Liver (tissue), 9 donors: ENCODE results near the gene NARF. TPM values are rescaled to one million over a fixed set of nuclear protein-coding genes. Genes with fewer than 3 reads are reported as not detected.

Experiments
- DNase-seq: peaks from one replicate; pipeline ENCODE4 v3.0.0-alpha.2; 2017; ENCODE audit warnings: low spot score
- H3K27ac ChIP-seq, 2 donors: one replicate each; pipeline ENCODE4 v1.7.0; 2013; ENCODE audit warnings: inconsistent platforms in 2 of 2, low read length in 2 of 2, control low read depth in 1 of 2, low read depth in 1 of 2, mild to moderate bottlenecking in 1 of 2
- H3K27me3 ChIP-seq, 4 donors: one replicate each; pipeline versions ENCODE4 v1.6.1 to v1.7.0; 2013; ENCODE audit warnings: low read length in 3 of 4, inconsistent platforms in 1 of 4, mild to moderate bottlenecking in 1 of 4, moderate library complexity in 1 of 4; ENCODE audit not compliant: control insufficient read depth in 4 of 4, insufficient read depth in 4 of 4
- H3K36me3 ChIP-seq, 4 donors: one replicate each; pipeline versions ENCODE4 v1.6.1 to v1.7.0; 2013; ENCODE audit warnings: low read length in 3 of 4, mild to moderate bottlenecking in 3 of 4, low read depth in 1 of 4, moderate library complexity in 1 of 4; ENCODE audit not compliant: control insufficient read depth in 4 of 4, insufficient read depth in 3 of 4
- H3K4me1 ChIP-seq, 4 donors: one replicate each; pipeline versions ENCODE4 v1.6.1 to v1.7.0; 2013; ENCODE audit warnings: low read length in 3 of 4, mild to moderate bottlenecking in 3 of 4, moderate library complexity in 1 of 4; ENCODE audit not compliant: control insufficient read depth in 4 of 4, insufficient read depth in 4 of 4
- H3K4me3 ChIP-seq, 3 donors: one replicate each; pipeline versions ENCODE4 v1.6.1 to v1.7.0; 2013; ENCODE audit warnings: low read length in 3 of 3, control low read depth in 1 of 3, low read depth in 1 of 3, mild to moderate bottlenecking in 1 of 3
- H3K9ac ChIP-seq, 2 donors: one replicate each; pipeline ENCODE4 v1.7.0; 2013; ENCODE audit warnings: low read length in 2 of 2, mild to moderate bottlenecking in 2 of 2, moderate library complexity in 2 of 2, control low read depth in 1 of 2, low read depth in 1 of 2
- H3K9me3 ChIP-seq, 4 donors: one replicate each; pipeline versions ENCODE4 v1.6.1 to v1.7.0; 2013; ENCODE audit warnings: low read length in 3 of 4; ENCODE audit not compliant: control insufficient read depth in 4 of 4
- ATF3 ChIP-seq: IDR thresholded peaks from 2 replicates; pipeline ENCODE4 v1.6.1; 2016; ENCODE audit warnings: antibody characterized with exemption
- EGR1 ChIP-seq, 2 donors: IDR thresholded peaks; 2 replicates each; pipeline ENCODE4 v1.6.1; 2016 to 2018; ENCODE audit warnings: antibody characterized with exemption in 2 of 2, low read depth in 2 of 2
- FOXA1 ChIP-seq: IDR thresholded peaks from 2 replicates; pipeline ENCODE4 v1.6.1; 2016; ENCODE audit warnings: antibody characterized with exemption
- FOXA2 ChIP-seq: IDR thresholded peaks from 2 replicates; pipeline ENCODE4 v1.6.1; 2016; ENCODE audit warnings: antibody characterized with exemption
- GABPA ChIP-seq, 2 donors: IDR thresholded peaks in 1 of 2; conservative IDR thresholded peaks in 1 of 2; 2 replicates each; pipeline ENCODE4 v1.6.1; 2016; ENCODE audit warnings: antibody characterized with exemption in 2 of 2, mild to moderate bottlenecking in 1 of 2, moderate library complexity in 1 of 2
- HNF4A ChIP-seq, 2 donors: conservative IDR thresholded peaks; 2 replicates each; pipeline ENCODE4 v1.6.1; 2016; ENCODE audit warnings: antibody characterized with exemption in 2 of 2, mild to moderate bottlenecking in 2 of 2
- HNF4G ChIP-seq: IDR thresholded peaks from 2 replicates; pipeline ENCODE4 v1.6.1; 2016; ENCODE audit warnings: antibody characterized with exemption
- JUND ChIP-seq, 2 donors: IDR thresholded peaks; 2 replicates each; pipeline ENCODE4 v1.6.1; 2016; ENCODE audit warnings: antibody characterized with exemption in 2 of 2
- MAX ChIP-seq: IDR thresholded peaks from 2 replicates; pipeline ENCODE4 v1.6.1; 2016; ENCODE audit warnings: antibody characterized with exemption
- NR2F2 ChIP-seq: IDR thresholded peaks from 2 replicates; pipeline ENCODE4 v1.6.1; 2016; ENCODE audit warnings: antibody characterized with exemption
- RAD21 ChIP-seq, 2 donors: IDR thresholded peaks; 2 replicates each; pipeline ENCODE4 v1.6.1; 2016; ENCODE audit warnings: antibody characterized with exemption in 2 of 2, mild to moderate bottlenecking in 2 of 2
- RXRA ChIP-seq, 2 donors: IDR thresholded peaks; 2 replicates each; pipeline ENCODE4 v1.6.1; 2017 to 2018; ENCODE audit warnings: antibody characterized with exemption in 2 of 2, mild to moderate bottlenecking in 1 of 2
- SP1 ChIP-seq: IDR thresholded peaks from 2 replicates; pipeline ENCODE4 v1.6.1; 2018; ENCODE audit warnings: antibody characterized with exemption, mild to moderate bottlenecking
- TAF1 ChIP-seq: conservative IDR thresholded peaks from 2 replicates; pipeline ENCODE4 v1.6.1; 2016; ENCODE audit warnings: antibody characterized with exemption, mild to moderate bottlenecking
- YY1 ChIP-seq: IDR thresholded peaks from 2 replicates; pipeline ENCODE4 v1.6.1; 2016; ENCODE audit warnings: antibody characterized with exemption, mild to moderate bottlenecking
- ZBTB33 ChIP-seq: IDR thresholded peaks from 2 replicates; pipeline ENCODE4 v1.6.1; 2016; ENCODE audit warnings: antibody characterized with exemption
- WGBS: extraction: QIAGEN DNeasy Blood & Tissue Kit; methylation state at CpG from one replicate; pipeline ENCODE4 v1.1.7; 2013; 5-methylcytosine and 5-hydroxymethylcytosine counted together
- polyA plus RNA-seq, 2 donors: library from polyadenylated mRNA; stranded (reverse) in 1 of 2; unstranded in 1 of 2; fragments of 200-250 nt in 1 of 2; fragments of >200 nt in 1 of 2; fragmentation: Nextera tagmentation in 1 of 2; extraction: Ambion mirVana in 1 of 2; gene quantifications; one replicate each; pipeline versions ENCODE4 v1.2.1 to v1.2.3, GENCODE V29; 2013 to 2015
- total RNA-seq, 2 donors: library from RNA; depleted of rRNA; stranded (reverse); fragments of >200 nt; gene quantifications; one replicate each; pipeline ENCODE4 v1.2.3, GENCODE V29; 2014
- TF ChIP-seq, protein P1 (sequence below): fragments of 150-350 bp; IDR thresholded peaks from 2 replicates; pipeline ENCODE4 v1.5.1; 2017; ENCODE audit warnings: improper control_type of control experiment, low read depth, low read length; ENCODE audit not compliant: missing input control
- TF ChIP-seq, protein P2 (sequence below): IDR thresholded peaks from 2 replicates; pipeline ENCODE4 v1.6.1; 2016; ENCODE audit warnings: antibody characterized with exemption, mild to moderate bottlenecking
- donor health status: healthy.
- donor health status: healthy.
- donor health status: healthy.
- donor health status: healthy.
- donor health status: healthy.

The NARF gene
- total and polyA plus RNA-seq, 4 donors: 19.8 to 87.5 (median 26.2) TPM

- H3K36me3 ChIP-seq: no peaks in the 10 kb centered on the region
- TF ChIP-seq FOXA2 (no peak), GABPA (IDR thresholded peaks at IDR 0.05 in 1 of 2, conservative IDR thresholded peaks at IDR 0.05 in 1 of 2) (no peak), YY1 (no peak), ZBTB33 (no peak), HNF4A (conservative IDR thresholded peaks at IDR 0.05) (no peak), TAF1 (no peak), RXRA (IDR thresholded peaks at IDR 0.05) (no peak), RAD21 (IDR thresholded peaks at IDR 0.05) (no peak), HNF4G (no peak), FOXA1 (no peak), EGR1 (IDR thresholded peaks at IDR 0.05; ENCODE audit: low read depth in 2 of 2) (no peak), SP1 (no peak), ATF3 (no peak), NR2F2 (no peak), MAX (no peak), JUND (IDR thresholded peaks at IDR 0.05) (no peak)
- TF ChIP-seq, protein P1, sequence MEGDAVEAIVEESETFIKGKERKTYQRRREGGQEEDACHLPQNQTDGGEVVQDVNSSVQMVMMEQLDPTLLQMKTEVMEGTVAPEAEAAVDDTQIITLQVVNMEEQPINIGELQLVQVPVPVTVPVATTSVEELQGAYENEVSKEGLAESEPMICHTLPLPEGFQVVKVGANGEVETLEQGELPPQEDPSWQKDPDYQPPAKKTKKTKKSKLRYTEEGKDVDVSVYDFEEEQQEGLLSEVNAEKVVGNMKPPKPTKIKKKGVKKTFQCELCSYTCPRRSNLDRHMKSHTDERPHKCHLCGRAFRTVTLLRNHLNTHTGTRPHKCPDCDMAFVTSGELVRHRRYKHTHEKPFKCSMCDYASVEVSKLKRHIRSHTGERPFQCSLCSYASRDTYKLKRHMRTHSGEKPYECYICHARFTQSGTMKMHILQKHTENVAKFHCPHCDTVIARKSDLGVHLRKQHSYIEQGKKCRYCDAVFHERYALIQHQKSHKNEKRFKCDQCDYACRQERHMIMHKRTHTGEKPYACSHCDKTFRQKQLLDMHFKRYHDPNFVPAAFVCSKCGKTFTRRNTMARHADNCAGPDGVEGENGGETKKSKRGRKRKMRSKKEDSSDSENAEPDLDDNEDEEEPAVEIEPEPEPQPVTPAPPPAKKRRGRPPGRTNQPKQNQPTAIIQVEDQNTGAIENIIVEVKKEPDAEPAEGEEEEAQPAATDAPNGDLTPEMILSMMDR: no peak
- TF ChIP-seq, protein P2, sequence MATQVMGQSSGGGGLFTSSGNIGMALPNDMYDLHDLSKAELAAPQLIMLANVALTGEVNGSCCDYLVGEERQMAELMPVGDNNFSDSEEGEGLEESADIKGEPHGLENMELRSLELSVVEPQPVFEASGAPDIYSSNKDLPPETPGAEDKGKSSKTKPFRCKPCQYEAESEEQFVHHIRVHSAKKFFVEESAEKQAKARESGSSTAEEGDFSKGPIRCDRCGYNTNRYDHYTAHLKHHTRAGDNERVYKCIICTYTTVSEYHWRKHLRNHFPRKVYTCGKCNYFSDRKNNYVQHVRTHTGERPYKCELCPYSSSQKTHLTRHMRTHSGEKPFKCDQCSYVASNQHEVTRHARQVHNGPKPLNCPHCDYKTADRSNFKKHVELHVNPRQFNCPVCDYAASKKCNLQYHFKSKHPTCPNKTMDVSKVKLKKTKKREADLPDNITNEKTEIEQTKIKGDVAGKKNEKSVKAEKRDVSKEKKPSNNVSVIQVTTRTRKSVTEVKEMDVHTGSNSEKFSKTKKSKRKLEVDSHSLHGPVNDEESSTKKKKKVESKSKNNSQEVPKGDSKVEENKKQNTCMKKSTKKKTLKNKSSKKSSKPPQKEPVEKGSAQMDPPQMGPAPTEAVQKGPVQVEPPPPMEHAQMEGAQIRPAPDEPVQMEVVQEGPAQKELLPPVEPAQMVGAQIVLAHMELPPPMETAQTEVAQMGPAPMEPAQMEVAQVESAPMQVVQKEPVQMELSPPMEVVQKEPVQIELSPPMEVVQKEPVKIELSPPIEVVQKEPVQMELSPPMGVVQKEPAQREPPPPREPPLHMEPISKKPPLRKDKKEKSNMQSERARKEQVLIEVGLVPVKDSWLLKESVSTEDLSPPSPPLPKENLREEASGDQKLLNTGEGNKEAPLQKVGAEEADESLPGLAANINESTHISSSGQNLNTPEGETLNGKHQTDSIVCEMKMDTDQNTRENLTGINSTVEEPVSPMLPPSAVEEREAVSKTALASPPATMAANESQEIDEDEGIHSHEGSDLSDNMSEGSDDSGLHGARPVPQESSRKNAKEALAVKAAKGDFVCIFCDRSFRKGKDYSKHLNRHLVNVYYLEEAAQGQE: no peak
- H3K9ac ChIP-seq: peak overlapping the region; percentile 63 to 93
- peaks cover 6 to 37% (median 30%) of the 10 kb centered on the region in 4 donors for H3K4me1 ChIP-seq
- no peaks in the 10 kb centered on the region for H3K27me3 ChIP-seq
- 63% methylated on average over 18 of the region's 18 CpGs for WGBS
- DNase-seq: no peak
- H3K27ac ChIP-seq: peak overlapping the region; percentile 79 to 93
- peak overlapping the region; percentile 77 to 91 (median 86) for H3K4me3 ChIP-seq
- H3K9me3 ChIP-seq: no peaks in the 10 kb centered on the region
Observed at GRCh38 chr17:82449883-82450356, 8.6 kb upstream of the NARF start.
